Prostate gland (tissue), 2 donors: ENCODE measurements around the gene TFF1.

Experiments used
- POLR2A ChIP-seq: fragments of 450-650 bp; IDR thresholded peaks from one replicate; pipeline ENCODE4 v1.6.1; 2016; ENCODE audit warnings: antibody characterized with exemption, mild to moderate bottlenecking
- POLR2AphosphoS5 ChIP-seq: sonication (generic); formaldehyde crosslinking; IDR thresholded peaks from one replicate; pipeline ENCODE4 v1.6.1; 2017; ENCODE audit warnings: antibody characterized with exemption
- TF ChIP-seq, protein P1 (sequence below), 4 experiments: fragments of 200-600 bp in 2 of 4; fragments of 450-650 bp in 2 of 4; sonication (generic) in 2 of 4; IDR thresholded peaks; 1 replicate in 3 of 4; 2 replicates in 1 of 4; pipeline ENCODE4 v1.5.1; 2016 to 2019; ENCODE audit warnings: antibody characterized with exemption in 4 of 4, mild to moderate bottlenecking in 2 of 4, moderate library complexity in 2 of 4

GRCh38 chr21:42397746-42398394 lies 31.5 kb upstream of the TFF1 start:
- TF ChIP-seq, protein P1, sequence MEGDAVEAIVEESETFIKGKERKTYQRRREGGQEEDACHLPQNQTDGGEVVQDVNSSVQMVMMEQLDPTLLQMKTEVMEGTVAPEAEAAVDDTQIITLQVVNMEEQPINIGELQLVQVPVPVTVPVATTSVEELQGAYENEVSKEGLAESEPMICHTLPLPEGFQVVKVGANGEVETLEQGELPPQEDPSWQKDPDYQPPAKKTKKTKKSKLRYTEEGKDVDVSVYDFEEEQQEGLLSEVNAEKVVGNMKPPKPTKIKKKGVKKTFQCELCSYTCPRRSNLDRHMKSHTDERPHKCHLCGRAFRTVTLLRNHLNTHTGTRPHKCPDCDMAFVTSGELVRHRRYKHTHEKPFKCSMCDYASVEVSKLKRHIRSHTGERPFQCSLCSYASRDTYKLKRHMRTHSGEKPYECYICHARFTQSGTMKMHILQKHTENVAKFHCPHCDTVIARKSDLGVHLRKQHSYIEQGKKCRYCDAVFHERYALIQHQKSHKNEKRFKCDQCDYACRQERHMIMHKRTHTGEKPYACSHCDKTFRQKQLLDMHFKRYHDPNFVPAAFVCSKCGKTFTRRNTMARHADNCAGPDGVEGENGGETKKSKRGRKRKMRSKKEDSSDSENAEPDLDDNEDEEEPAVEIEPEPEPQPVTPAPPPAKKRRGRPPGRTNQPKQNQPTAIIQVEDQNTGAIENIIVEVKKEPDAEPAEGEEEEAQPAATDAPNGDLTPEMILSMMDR (IDR thresholded peaks at IDR 0.05) = no peak
- TF ChIP-seq POLR2A (no peak), POLR2AphosphoS5 (no peak)
